Measurements from ENCODE around the gene LINS1. TPM values are rescaled to one million over a fixed set of nuclear protein-coding genes. Genes with fewer than 3 reads are reported as not detected.
A peak's percentile ranks its signal among the peaks of the same experiment; 100 is the strongest.

The LINS1 gene
- total and polyA plus RNA-seq, 2 donors (not counting 3 experiments of a cell fraction or from before 2014, with no cell fraction given): 6.9 to 14.7 TPM

DNA sequence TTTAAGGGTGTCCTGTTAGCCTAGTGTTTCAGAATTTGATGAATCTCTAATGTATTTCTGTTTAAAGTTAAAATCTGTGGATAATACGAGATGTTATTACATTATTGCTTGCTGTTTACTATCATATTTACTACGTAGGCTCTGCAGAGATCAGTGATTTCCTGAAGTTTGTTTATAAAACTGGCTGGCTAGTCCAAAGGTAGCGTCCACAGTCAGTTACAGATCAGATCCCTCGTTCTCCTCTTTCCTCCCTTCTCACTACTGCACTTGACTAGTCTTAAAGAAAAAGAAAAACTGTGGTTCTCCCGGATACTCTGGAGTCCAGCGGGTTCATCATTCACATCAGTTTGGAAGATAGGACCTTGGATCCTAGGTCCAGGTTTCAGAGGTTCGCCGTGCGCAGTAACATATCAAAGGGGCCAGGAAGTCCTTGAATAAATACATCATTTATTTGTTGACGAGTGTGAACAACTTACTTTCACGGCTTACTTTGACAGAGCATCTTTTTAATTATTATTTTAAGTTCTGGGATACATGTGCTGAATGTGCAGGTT, 36.3 kb upstream of the LINS1 start:
- POLR2A ChIA-PET: no interaction called here
- DNase-seq (ENCODE audit: low read depth, low spot score) (no peak), FAIRE-seq (no peak)
- dilution Hi-C loops (cut with MboI; ENCODE audit: extremely low pct_ligation_motif_present, low sequenced_read_pairs) (no loop called here), intact Hi-C loops (cut with micrococcal nuclease) (no loop called here)
- BruUV-seq (replicated peaks): no TSS peak
- H3K9me1 ChIP-seq (replicated peaks; ENCODE audit: control insufficient read depth, extremely low read depth, insufficient read depth, low read length): no peaks in the 10 kb centered on the region
- no peak overlapping the region for H2AFZ ChIP-seq (ENCODE audit: low read depth, low read length)
- no peaks in the 10 kb centered on the region for H3K36me3 ChIP-seq (ENCODE audit: control insufficient read depth in 2 of 2, extremely low read depth in 1 of 2, insufficient read depth in 2 of 2, low read length in 2 of 2)
- no peaks in the 10 kb centered on the region for H3K27me3 ChIP-seq (ENCODE audit: control insufficient read depth in 2 of 2, insufficient read depth in 2 of 2, low read length in 2 of 2)
- CTCF ChIA-PET: interaction anchor here (1.0 kb wide), 1 partner anchor 235 kb away, joined by 3 read pairs; no protein-coding TSS in a partner anchor
- no peaks in the 10 kb centered on the region for H3K9me3 ChIP-seq (replicated peaks; ENCODE audit: control insufficient read depth, insufficient read depth, low read length)
- no peak overlapping the region for H3K4me2 ChIP-seq (ENCODE audit: insufficient read depth, low read length)
- H3K4me3 ChIP-seq (replicated peaks in 1 of 3; ENCODE audit: insufficient read depth in 1 of 3, low read depth in 1 of 3, low read length in 3 of 3): no peak overlapping the region
- H3K79me2 ChIP-seq (ENCODE audit: control insufficient read depth, insufficient read depth, low read length): peaks cover 13% of the 10 kb centered on the region
- no peaks in the 10 kb centered on the region for H3K4me1 ChIP-seq (ENCODE audit: control insufficient read depth, extremely low read depth, insufficient read depth, low read length)
- no peak overlapping the region for H3K9ac ChIP-seq (replicated peaks; ENCODE audit: extremely low read depth, insufficient read depth, low read length)
- no peak overlapping the region for H3K27ac ChIP-seq (ENCODE audit: insufficient read depth, low read depth, low read length)
- no peaks in the 10 kb centered on the region for H4K20me1 ChIP-seq (replicated peaks; ENCODE audit: control insufficient read depth, extremely low read depth, insufficient read depth, low read length)
- no peak for TF ChIP-seq MYC (IDR thresholded peaks at IDR 0.05; ENCODE audit: low read depth, low read length)
- TF ChIP-seq JUN (IDR thresholded peaks at IDR 0.05; ENCODE audit: borderline replicate concordance, insufficient read depth, insufficient read length, low read depth): no peak

- Histone ChIP-seq H3K27me3 (ENCODE audit: control insufficient read depth in 2 of 2, insufficient read depth in 2 of 2, low read length in 2 of 2) (no peaks in the 10 kb centered on the region), H3K9ac (replicated peaks; ENCODE audit: extremely low read depth, insufficient read depth, low read length) (no peak overlapping the region), H3K9me3 (replicated peaks; ENCODE audit: control insufficient read depth, insufficient read depth, low read length) (no peaks in the 10 kb centered on the region), H3K4me2 (ENCODE audit: insufficient read depth, low read length) (no peak overlapping the region), H2AFZ (ENCODE audit: low read depth, low read length) (no peak overlapping the region), H3K36me3 (ENCODE audit: control insufficient read depth in 2 of 2, extremely low read depth in 1 of 2, insufficient read depth in 2 of 2, low read length in 2 of 2) (peaks cover 0 to 6% of the 10 kb centered on the region in 2 experiments), H3K9me1 (replicated peaks; ENCODE audit: control insufficient read depth, extremely low read depth, insufficient read depth, low read length) (no peaks in the 10 kb centered on the region), H4K20me1 (replicated peaks; ENCODE audit: control insufficient read depth, extremely low read depth, insufficient read depth, low read length) (no peaks in the 10 kb centered on the region), H3K79me2 (ENCODE audit: control insufficient read depth, insufficient read depth, low read length) (peaks cover 13% of the 10 kb centered on the region), H3K4me3 (replicated peaks in 1 of 3; ENCODE audit: insufficient read depth in 1 of 3, low read depth in 1 of 3, low read length in 3 of 3) (no peak overlapping the region), H3K4me1 (ENCODE audit: control insufficient read depth, extremely low read depth, insufficient read depth, low read length) (no peaks in the 10 kb centered on the region), H3K27ac (ENCODE audit: insufficient read depth, low read depth, low read length) (no peak overlapping the region)
- POLR2A ChIA-PET: no interaction called here
- FAIRE-seq: no peak
- dilution Hi-C loops (cut with MboI; ENCODE audit: extremely low pct_ligation_motif_present, low sequenced_read_pairs): no loop called here
- peak; percentile 25 for DNase-seq (ENCODE audit: low read depth, low spot score)
- CTCF ChIA-PET: interaction anchor here (0.7 to 3.5 kb wide), 4 partner anchors 62 to 372 kb away, joined by 3 to 20 read pairs (median 6); no protein-coding TSS in a partner anchor
- intact Hi-C loops (cut with micrococcal nuclease): no loop called here
- no peak for TF ChIP-seq POLR2AphosphoS5 (IDR thresholded peaks at IDR 0.05; ENCODE audit: insufficient read depth, low read depth, low read length)
- no peak for TF ChIP-seq GATA2 (IDR thresholded peaks at IDR 0.05; ENCODE audit: insufficient read depth, insufficient read length, low read depth, low read length)
- no peak for TF ChIP-seq EZH2 (IDR thresholded peaks at IDR 0.05; ENCODE audit: borderline replicate concordance, low read depth, low read length, severe bottlenecking)
- no peak for TF ChIP-seq JUN (IDR thresholded peaks at IDR 0.05; ENCODE audit: borderline replicate concordance, insufficient read depth, insufficient read length, low read depth)
- TF ChIP-seq MYC (IDR thresholded peaks at IDR 0.05; ENCODE audit: low read depth, low read length): no peak
- TF ChIP-seq, protein P1, sequence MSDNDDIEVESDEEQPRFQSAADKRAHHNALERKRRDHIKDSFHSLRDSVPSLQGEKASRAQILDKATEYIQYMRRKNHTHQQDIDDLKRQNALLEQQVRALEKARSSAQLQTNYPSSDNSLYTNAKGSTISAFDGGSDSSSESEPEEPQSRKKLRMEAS (IDR thresholded peaks at IDR 0.05; ENCODE audit: insufficient read depth, insufficient read length): no peak
- TF ChIP-seq CTCF (IDR thresholded peaks at IDR 0.05; ENCODE audit: extremely low read depth in 1 of 2, insufficient read depth in 1 of 2, low read depth in 1 of 2, low read length in 2 of 2): no peak
- no peak for TF ChIP-seq FOS (IDR thresholded peaks at IDR 0.05; ENCODE audit: borderline replicate concordance, insufficient read depth, low read length)
- TF ChIP-seq POLR2A (IDR thresholded peaks at IDR 0.05; ENCODE audit: low read depth, low read length): no peak
- BruUV-seq (replicated peaks): no TSS peak
Observed at GRCh38 chr15:100635406-100636071, 33.6 kb upstream of the LINS1 start.

All from endothelial cell of umbilical vein (primary cell).